Stimulated activated effector memory CD8-positive, alpha-beta T cell treated with anti-CD3 and anti-CD28 coated beads, Interleukin-12 subunit alpha, Interleukin-12 subunit beta, amount 100 ng/mL, for 72 hours (primary cell): ENCODE results near the gene HOXC6.

Experiments
- ATAC-seq: fragments of 150-1000 bp; cut with Tn5 transposase; 2 replicates; pipeline ENCODE4 v1.10.0; 2021
- DNase-seq, 2 donors: peaks; one replicate each; pipeline ENCODE4 v3.0.0; 2021 to 2022; ENCODE audit warnings: low spot score in 2 of 2
- H3K27ac Mint-ChIP-seq: one replicate; pipeline ENCODE4 v1.8.0; 2022; ENCODE audit warnings: mild to moderate bottlenecking, mixed read lengths
- H3K36me3 Mint-ChIP-seq: one replicate; pipeline ENCODE4 v1.8.0; 2022; ENCODE audit warnings: mild to moderate bottlenecking, mixed read lengths
- H3K4me1 Mint-ChIP-seq: one replicate; pipeline ENCODE4 v1.8.0; 2022; ENCODE audit warnings: mixed read lengths
- H3K4me3 Mint-ChIP-seq: one replicate; pipeline ENCODE4 v1.8.0; 2022; ENCODE audit warnings: mild to moderate bottlenecking, mixed read lengths
- H3K9me3 Mint-ChIP-seq: one replicate; pipeline ENCODE4 v1.8.0; 2022; ENCODE audit warnings: mixed read lengths

Gene HOXC6

GRCh38 chr12:54004841-54005530, 23.3 kb upstream of the HOXC6 start:
- no peak for DNase-seq

GRCh38 chr12:54005531-54005852, 22.7 kb upstream of the HOXC6 start:
- H3K4me3 Mint-ChIP-seq: peak overlapping the region; percentile 75
- no peak for DNase-seq
- no peaks in the 10 kb centered on the region for H3K9me3 Mint-ChIP-seq
- no peak for ATAC-seq
- peaks cover 33% of the 10 kb centered on the region for H3K4me1 Mint-ChIP-seq
- H3K36me3 Mint-ChIP-seq: no peaks in the 10 kb centered on the region
- H3K27ac Mint-ChIP-seq: no peak overlapping the region

More at GRCh38 chr12:54004841-54005530, 23.3 kb upstream of the HOXC6 start:
- no peak for ATAC-seq
- Mint-ChIP-seq H3K9me3 (no peaks in the 10 kb centered on the region), H3K4me3 (no peak overlapping the region), H3K4me1 (peaks cover 35% of the 10 kb centered on the region), H3K27ac (no peak overlapping the region), H3K36me3 (no peaks in the 10 kb centered on the region)

GRCh38 chr12:54005853-54006558, 22.2 kb upstream of the HOXC6 start:
- H3K27ac Mint-ChIP-seq: no peak overlapping the region
- H3K9me3 Mint-ChIP-seq: no peaks in the 10 kb centered on the region
- DNase-seq (peak; percentile 86 to 94), ATAC-seq (peak; percentile 81)
- H3K4me1 Mint-ChIP-seq: peaks cover 35% of the 10 kb centered on the region
- peak overlapping the region; percentile 75 for H3K4me3 Mint-ChIP-seq
- no peaks in the 10 kb centered on the region for H3K36me3 Mint-ChIP-seq

GRCh38 chr12:54006559-54007220, 21.6 kb upstream of the HOXC6 start:
- ATAC-seq: no peak
- Mint-ChIP-seq H3K36me3 (no peaks in the 10 kb centered on the region), H3K27ac (no peak overlapping the region), H3K4me1 (peaks cover 42% of the 10 kb centered on the region), H3K9me3 (no peaks in the 10 kb centered on the region), H3K4me3 (peak overlapping the region; percentile 75)
- DNase-seq: no peak

- no peaks in the 10 kb centered on the region for H3K36me3 Mint-ChIP-seq
- ATAC-seq (no peak), DNase-seq (no peak)
- H3K27ac Mint-ChIP-seq: no peak overlapping the region
- no peaks in the 10 kb centered on the region for H3K9me3 Mint-ChIP-seq
- peaks cover 39% of the 10 kb centered on the region for H3K4me1 Mint-ChIP-seq
- H3K4me3 Mint-ChIP-seq: no peak overlapping the region
These were observed 20.5 kb upstream of the HOXC6 start for GRCh38 chr12:54007538-54008259.

- H3K27ac Mint-ChIP-seq: no peak overlapping the region
- no peak for ATAC-seq
These were observed 20.0 kb upstream of the HOXC6 start for GRCh38 chr12:54008260-54008552.

GRCh38 chr12:54009171-54010052, 18.8 kb upstream of the HOXC6 start:
- no peak for DNase-seq
- no peak overlapping the region for H3K27ac Mint-ChIP-seq
- H3K4me3 Mint-ChIP-seq: peak overlapping the region; percentile 67
- no peaks in the 10 kb centered on the region for H3K9me3 Mint-ChIP-seq
- H3K36me3 Mint-ChIP-seq: peaks cover 6% of the 10 kb centered on the region
- ATAC-seq: peak; percentile 53
- H3K4me1 Mint-ChIP-seq: peaks cover 43% of the 10 kb centered on the region

More at GRCh38 chr12:54008260-54008552, 20.0 kb upstream of the HOXC6 start:
- no peaks in the 10 kb centered on the region for H3K36me3 Mint-ChIP-seq
- no peaks in the 10 kb centered on the region for H3K9me3 Mint-ChIP-seq
- H3K4me3 Mint-ChIP-seq: no peak overlapping the region
- peaks cover 37% of the 10 kb centered on the region for H3K4me1 Mint-ChIP-seq
- DNase-seq: no peak

GRCh38 chr12:54010053-54010971, 17.9 kb upstream of the HOXC6 start:
- peaks cover 50% of the 10 kb centered on the region for H3K4me1 Mint-ChIP-seq
- DNase-seq (no peak), ATAC-seq (no peak)
- peaks cover 6% of the 10 kb centered on the region for H3K36me3 Mint-ChIP-seq
- no peaks in the 10 kb centered on the region for H3K9me3 Mint-ChIP-seq
- H3K4me3 Mint-ChIP-seq: peak overlapping the region; percentile 67
- H3K27ac Mint-ChIP-seq: no peak overlapping the region

GRCh38 chr12:54010972-54011664, 17.1 kb upstream of the HOXC6 start:
- Mint-ChIP-seq H3K36me3 (peaks cover 6% of the 10 kb centered on the region), H3K27ac (no peak overlapping the region), H3K9me3 (no peaks in the 10 kb centered on the region), H3K4me3 (peak overlapping the region; percentile 13), H3K4me1 (peaks cover 43% of the 10 kb centered on the region)
- no peak for ATAC-seq
- DNase-seq: no peak

GRCh38 chr12:54011665-54012532, 16.3 kb upstream of the HOXC6 start:
- DNase-seq (no peak), ATAC-seq (no peak)
- peaks cover 6% of the 10 kb centered on the region for H3K36me3 Mint-ChIP-seq
- no peak overlapping the region for H3K27ac Mint-ChIP-seq
- peak overlapping the region; percentile 13 for H3K4me3 Mint-ChIP-seq
- H3K9me3 Mint-ChIP-seq: no peaks in the 10 kb centered on the region
- peaks cover 39% of the 10 kb centered on the region for H3K4me1 Mint-ChIP-seq

GRCh38 chr12:54012631-54013409, 15.4 kb upstream of the HOXC6 start:
- DNase-seq (no peak), ATAC-seq (no peak)
- Mint-ChIP-seq H3K36me3 (peaks cover 6% of the 10 kb centered on the region), H3K9me3 (no peaks in the 10 kb centered on the region), H3K27ac (no peak overlapping the region), H3K4me1 (peaks cover 48% of the 10 kb centered on the region), H3K4me3 (no peak overlapping the region)

- Mint-ChIP-seq H3K36me3 (peaks cover 6% of the 10 kb centered on the region), H3K4me3 (peak overlapping the region; percentile 39), H3K9me3 (no peaks in the 10 kb centered on the region), H3K4me1 (peaks cover 48% of the 10 kb centered on the region), H3K27ac (no peak overlapping the region)
- ATAC-seq (no peak), DNase-seq (no peak)
These were observed 13.7 kb upstream of the HOXC6 start for GRCh38 chr12:54014377-54015017.
